Mesenchymal stem cell (in vitro differentiated cells and primary cell): ENCODE data around the gene PDE4B.

ENCODE experiments used
- DNase-seq: peaks from one replicate; pipeline ENCODE4 v3.0.0-alpha.2; 2013
- H2AFZ ChIP-seq: one replicate; pipeline ENCODE4 v1.6.1; 2013; ENCODE audit warnings: low read depth, mild to moderate bottlenecking, control low read depth, inconsistent platforms, low read length, moderate library complexity
- H2AK5ac ChIP-seq: 2 replicates; pipeline ENCODE4 v1.6.1; 2013; ENCODE audit warnings: low read length, moderate library complexity, mild to moderate bottlenecking, inconsistent platforms; ENCODE audit not compliant: severe bottlenecking
- H2BK120ac ChIP-seq: one replicate; pipeline ENCODE4 v1.6.1; 2013; ENCODE audit warnings: low read depth, mild to moderate bottlenecking, inconsistent platforms, low read length, moderate library complexity
- H2BK12ac ChIP-seq, 2 experiments: one replicate each; pipeline ENCODE4 v1.6.1; 2013; ENCODE audit warnings: inconsistent platforms in 2 of 2, low read length in 2 of 2, mild to moderate bottlenecking in 2 of 2, moderate library complexity in 2 of 2, control low read depth in 1 of 2
- H2BK15ac ChIP-seq: one replicate; pipeline ENCODE4 v1.6.1; 2013; ENCODE audit warnings: mild to moderate bottlenecking, low read depth, inconsistent platforms; ENCODE audit not compliant: poor library complexity, severe bottlenecking
- H2BK5ac ChIP-seq: 2 replicates; pipeline ENCODE4 v1.6.1; 2013; ENCODE audit warnings: low read depth, mild to moderate bottlenecking, low read length, control low read depth, inconsistent platforms; ENCODE audit not compliant: poor library complexity, severe bottlenecking
- H3K14ac ChIP-seq, 2 experiments: one replicate each; pipeline ENCODE4 v1.6.1; 2013; ENCODE audit warnings: inconsistent platforms in 2 of 2, low read length in 2 of 2, control low read depth in 1 of 2, mild to moderate bottlenecking in 1 of 2, moderate library complexity in 1 of 2
- H3K18ac ChIP-seq, 2 experiments: one replicate each; pipeline ENCODE4 v1.6.1; 2013; ENCODE audit warnings: inconsistent platforms in 2 of 2, low read length in 2 of 2, control low read depth in 1 of 2, low read depth in 1 of 2, mild to moderate bottlenecking in 1 of 2
- H3K23ac ChIP-seq, 2 experiments: one replicate each; pipeline ENCODE4 v1.6.1; 2013; ENCODE audit warnings: inconsistent platforms in 2 of 2, low read length in 2 of 2, mild to moderate bottlenecking in 2 of 2, moderate library complexity in 2 of 2, control low read depth in 1 of 2
- H3K27ac ChIP-seq: 2 replicates; pipeline ENCODE4 v1.5.1; 2013; ENCODE audit warnings: mild to moderate bottlenecking, moderate library complexity, low read length, control low read depth, inconsistent platforms; ENCODE audit not compliant: poor library complexity, severe bottlenecking
- H3K27me3 ChIP-seq, 2 experiments: 2 replicates each; pipeline versions ENCODE4 v1.6.1 to v1.7.0; 2013; ENCODE audit warnings: low read length in 2 of 2, mild to moderate bottlenecking in 2 of 2, moderate library complexity in 2 of 2, control low read depth in 1 of 2, inconsistent platforms in 1 of 2; ENCODE audit not compliant: control insufficient read depth in 1 of 2, insufficient read depth in 1 of 2
- H3K36me3 ChIP-seq, 2 experiments: 2 replicates each; pipeline versions ENCODE4 v1.6.1 to v1.7.0; 2013; ENCODE audit warnings: low read length in 2 of 2, control low read depth in 1 of 2, inconsistent platforms in 1 of 2, low read depth in 1 of 2, mild to moderate bottlenecking in 1 of 2; ENCODE audit not compliant: insufficient read depth in 2 of 2, control insufficient read depth in 1 of 2
- H3K4ac ChIP-seq, 2 experiments: one replicate each; pipeline ENCODE4 v1.6.1; 2013; ENCODE audit warnings: inconsistent platforms in 2 of 2, low read length in 2 of 2, mild to moderate bottlenecking in 2 of 2, moderate library complexity in 2 of 2, control low read depth in 1 of 2, low read depth in 1 of 2
- H3K4me1 ChIP-seq: 2 replicates; pipeline ENCODE4 v1.6.1; 2013; ENCODE audit warnings: low read depth, low read length, control low read depth; ENCODE audit not compliant: control insufficient read depth, insufficient read depth
- H3K4me2 ChIP-seq: 2 replicates; pipeline ENCODE4 v1.6.1; 2013; ENCODE audit warnings: low read length, mild to moderate bottlenecking, inconsistent platforms; ENCODE audit not compliant: poor library complexity, severe bottlenecking
- H3K4me3 ChIP-seq, 2 experiments: 2 replicates each; pipeline versions ENCODE4 v1.5.1 to v1.7.0; 2013; ENCODE audit warnings: low read length in 2 of 2, mild to moderate bottlenecking in 2 of 2, control low read depth in 1 of 2, low read depth in 1 of 2; ENCODE audit not compliant: insufficient read depth in 1 of 2
- H3K79me1 ChIP-seq: replicated peaks from 2 replicates; pipeline ENCODE4 v1.6.1; 2013; ENCODE audit warnings: mild to moderate bottlenecking, control low read depth, low read length, inconsistent platforms; ENCODE audit not compliant: poor library complexity, severe bottlenecking
- H3K9ac ChIP-seq: 2 replicates; pipeline ENCODE4 v1.7.0; 2013; ENCODE audit warnings: mild to moderate bottlenecking, low read length, moderate library complexity
- H3K9me3 ChIP-seq: 2 replicates; pipeline ENCODE4 v1.7.0; 2013; ENCODE audit warnings: mild to moderate bottlenecking, low read length; ENCODE audit not compliant: control insufficient read depth
- H4K8ac ChIP-seq: one replicate; pipeline ENCODE4 v1.6.1; 2013; ENCODE audit warnings: inconsistent platforms, mild to moderate bottlenecking, low read length, moderate library complexity
- H4K91ac ChIP-seq: one replicate; pipeline ENCODE4 v1.6.1; 2013; ENCODE audit warnings: mild to moderate bottlenecking, low read length, inconsistent platforms
- WGBS: methylation state at CpG from one replicate; pipeline ENCODE4 v1.1.7; 2013; ENCODE audit warnings: mixed read lengths; 5-methylcytosine and 5-hydroxymethylcytosine counted together

PDE4B gene

GRCh38 chr1:66242646-66243547, 450.2 kb downstream of the PDE4B start:
- H2BK5ac ChIP-seq, result no peak overlapping the region
- no peak overlapping the region for H2BK120ac ChIP-seq
- no peak overlapping the region for H3K4ac ChIP-seq
- DNase-seq, result peak; percentile 84
- H3K4me1 ChIP-seq, result no peaks in the 10 kb centered on the region
- no peak overlapping the region for H2BK12ac ChIP-seq
- no peaks in the 10 kb centered on the region for H3K27me3 ChIP-seq
- H2BK15ac ChIP-seq, result no peak overlapping the region
- H3K4me3 ChIP-seq, result no peak overlapping the region
- H2AFZ ChIP-seq, result no peak overlapping the region
- 45% methylated on average over 4 of the region's 6 CpGs for WGBS
- H3K9ac ChIP-seq, result peak overlapping the region; percentile 80
- H3K4me2 ChIP-seq, result no peak overlapping the region
- no peak overlapping the region for H3K27ac ChIP-seq
- H3K36me3 ChIP-seq, result no peaks in the 10 kb centered on the region
- H4K91ac ChIP-seq, result no peak overlapping the region
- H3K18ac ChIP-seq, result no peak overlapping the region
- H3K14ac ChIP-seq, result no peak overlapping the region
- no peak overlapping the region for H4K8ac ChIP-seq
- no peak overlapping the region for H3K23ac ChIP-seq
- no peaks in the 10 kb centered on the region for H3K9me3 ChIP-seq
- no peaks in the 10 kb centered on the region for H3K79me1 ChIP-seq
- H2AK5ac ChIP-seq, result no peak overlapping the region

- no peak overlapping the region for H2AK5ac ChIP-seq
- H3K4me3 ChIP-seq, result no peak overlapping the region
- no peaks in the 10 kb centered on the region for H3K9me3 ChIP-seq
- H3K14ac ChIP-seq, result no peak overlapping the region
- no peaks in the 10 kb centered on the region for H3K27me3 ChIP-seq
- peak overlapping the region; percentile 80 for H3K9ac ChIP-seq
- H3K18ac ChIP-seq, result no peak overlapping the region
- no peak overlapping the region for H2BK120ac ChIP-seq
- H3K4me1 ChIP-seq, result no peaks in the 10 kb centered on the region
- H2BK12ac ChIP-seq, result no peak overlapping the region
- H3K36me3 ChIP-seq, result no peaks in the 10 kb centered on the region
- H2AFZ ChIP-seq, result no peak overlapping the region
- no peak overlapping the region for H3K4ac ChIP-seq
- no peak overlapping the region for H4K91ac ChIP-seq
- H3K23ac ChIP-seq, result no peak overlapping the region
- no peak overlapping the region for H2BK5ac ChIP-seq
- H3K4me2 ChIP-seq, result no peak overlapping the region
- no peaks in the 10 kb centered on the region for H3K79me1 ChIP-seq
- no peak overlapping the region for H4K8ac ChIP-seq
- WGBS, result 63% methylated on average over 2 of the region's 2 CpGs
- no peak overlapping the region for H3K27ac ChIP-seq
- H2BK15ac ChIP-seq, result no peak overlapping the region
- DNase-seq, result no peak
Measured at GRCh38 chr1:66243548-66244130, 450.9 kb downstream of the PDE4B start.

- Histone ChIP-seq H4K91ac (no peak overlapping the region), H2BK15ac (no peak overlapping the region), H2AFZ (no peak overlapping the region), H3K4me2 (no peak overlapping the region), H3K27ac (no peak overlapping the region), H3K4me3 (no peak overlapping the region), H3K4me1 (no peaks in the 10 kb centered on the region), H3K36me3 (no peaks in the 10 kb centered on the region), H3K9ac (no peak overlapping the region), H3K18ac (no peak overlapping the region), H2AK5ac (no peak overlapping the region), H3K27me3 (no peaks in the 10 kb centered on the region), H2BK12ac (no peak overlapping the region), H3K9me3 (no peaks in the 10 kb centered on the region), H3K79me1 (no peaks in the 10 kb centered on the region), H2BK120ac (no peak overlapping the region), H2BK5ac (no peak overlapping the region), H3K14ac (no peak overlapping the region), H3K4ac (no peak overlapping the region), H3K23ac (no peak overlapping the region), H4K8ac (no peak overlapping the region)
- WGBS, result 42% methylated on average over 2 of the region's 3 CpGs
- peak; percentile 33 for DNase-seq
Measured at GRCh38 chr1:66244429-66244828, 451.7 kb downstream of the PDE4B start.

GRCh38 chr1:66245691-66246090, 453.0 kb downstream of the PDE4B start:
- DNase-seq, result no peak
- Histone ChIP-seq H3K27me3 (no peaks in the 10 kb centered on the region), H3K4me3 (no peak overlapping the region), H3K9ac (no peak overlapping the region), H2BK5ac (no peak overlapping the region), H3K79me1 (no peaks in the 10 kb centered on the region), H3K14ac (no peak overlapping the region), H3K4me2 (no peak overlapping the region), H4K8ac (no peak overlapping the region), H2BK12ac (no peak overlapping the region), H4K91ac (no peak overlapping the region), H3K27ac (no peak overlapping the region), H3K36me3 (no peaks in the 10 kb centered on the region), H3K4me1 (no peaks in the 10 kb centered on the region), H3K18ac (no peak overlapping the region), H3K9me3 (no peaks in the 10 kb centered on the region), H3K4ac (no peak overlapping the region), H2AFZ (no peak overlapping the region), H2AK5ac (no peak overlapping the region), H2BK120ac (no peak overlapping the region), H2BK15ac (no peak overlapping the region), H3K23ac (no peak overlapping the region)
- no CpG with 5 or more reads among the region's 1 CpG for WGBS
